Panc1 (cell line): ENCODE data around the gene BCL11B. TPM values are rescaled to one million over a fixed set of nuclear protein-coding genes. Genes with fewer than 3 reads are reported as not detected.

Source experiments
- ATAC-seq: fragments of 200-7000 bp; cut with Tn5 transposase; 2 replicates; pipeline ENCODE4 v1.9.1; 2020; ENCODE audit warnings: mild to moderate bottlenecking, moderate library complexity
- BruUV-seq: library from RNA; stranded (reverse); fragments of 400-500 nt; replicated peaks from 2 replicates; lab custom pipeline; 2021; lab: Mats Ljungman, UMichigan
- CTCF ChIA-PET: fragments of 300-600 bp; sonication (Branson Sonifier 250); formaldehyde crosslinking; loops from one replicate; lab custom pipeline; 2022; ENCODE audit warnings: antibody characterized with exemption; lab: Charles Lee
- POLR2A ChIA-PET: fragments of 300-600 bp; sonication (Branson Sonifier 250); formaldehyde crosslinking; loops from one replicate; lab custom pipeline; 2022; ENCODE audit warnings: antibody characterized with exemption; lab: Charles Lee
- DNase-seq: peaks from one replicate; pipeline ENCODE4 v3.0.0-alpha.2; 2010; ENCODE audit warnings: low read depth, low spot score
- H3K27ac ChIP-seq: 2 replicates; pipeline ENCODE4 v1.5.1; 2011; ENCODE audit warnings: mild to moderate bottlenecking, low read length, inconsistent platforms
- H3K27me3 ChIP-seq: fragments of 200-500 bp; sonication (Bioruptor generic); 2 replicates; pipeline ENCODE4 v1.6.0; 2014; ENCODE audit warnings: low read length, inconsistent platforms; ENCODE audit not compliant: control insufficient read depth, insufficient read depth
- H3K36me3 ChIP-seq: fragments of 200-500 bp; sonication (Bioruptor generic); 2 replicates; pipeline ENCODE4 v1.5.1; 2014; ENCODE audit warnings: inconsistent platforms, mild to moderate bottlenecking, low read length, moderate library complexity; ENCODE audit not compliant: control insufficient read depth, insufficient read depth
- H3K4me1 ChIP-seq: 2 replicates; pipeline ENCODE4 v1.5.1; 2011; ENCODE audit warnings: inconsistent platforms, mild to moderate bottlenecking, low read length, moderate library complexity; ENCODE audit not compliant: control insufficient read depth, insufficient read depth
- H3K4me3 ChIP-seq, 2 experiments: 2 replicates each; pipeline ENCODE4 v1.5.1; 2011 to 2012; ENCODE audit warnings: low read depth in 2 of 2, low read length in 2 of 2, mild to moderate bottlenecking in 2 of 2, inconsistent platforms in 1 of 2, moderate library complexity in 1 of 2
- H3K9me3 ChIP-seq: fragments of 200-500 bp; sonication (Bioruptor generic); 2 replicates; pipeline ENCODE4 v1.5.1; 2014; ENCODE audit warnings: low read depth, mild to moderate bottlenecking, inconsistent platforms, low read length, moderate library complexity; ENCODE audit not compliant: control insufficient read depth, insufficient read depth
- CTCF ChIP-seq: fragments of 450-650 bp; IDR thresholded peaks from 2 replicates; pipeline ENCODE4 v1.5.1; 2017; ENCODE audit warnings: mild to moderate bottlenecking
- POLR2AphosphoS5 ChIP-seq: IDR thresholded peaks from 2 replicates; pipeline ENCODE4 v1.6.1; 2012; ENCODE audit warnings: mild to moderate bottlenecking, low read depth, low read length, moderate library complexity
- SIN3A ChIP-seq: IDR thresholded peaks from 2 replicates; pipeline ENCODE4 v1.6.1; 2012; ENCODE audit warnings: low read depth, mild to moderate bottlenecking, low read length, moderate library complexity, borderline replicate concordance; ENCODE audit not compliant: insufficient read depth
- TCF7L2 ChIP-seq: IDR thresholded peaks from 2 replicates; pipeline ENCODE4 v1.6.1; 2011; ENCODE audit warnings: mild to moderate bottlenecking, low read depth, low read length, inconsistent platforms
- in situ Hi-C: cut with HindIII; loops from 2 replicates; pipeline ENCODE4 v1.10.0; 2016; ENCODE audit warnings: low sequenced_read_pairs, low pct_unique_long_range_greater_than_20kb
- intact Hi-C: fragments of 100-400 bp; cut with micrococcal nuclease; formaldehyde crosslinking; loops from one replicate; pipeline ENCODE4 v1.10.0; 2022; ENCODE audit not compliant: unreplicated experiment
- total RNA-seq: library from RNA; stranded (reverse); gene quantifications from one replicate; pipeline ENCODE4 v1.2.1, GENCODE V29; 2021; ENCODE audit not compliant: unreplicated experiment
- TF ChIP-seq, protein P1 (sequence below), 2 experiments: IDR thresholded peaks; 2 replicates each; pipeline ENCODE4 v1.6.1; 2011 to 2012; ENCODE audit warnings: low read depth in 2 of 2, control low read depth in 1 of 2, low read length in 1 of 2, mild to moderate bottlenecking in 1 of 2, moderate library complexity in 1 of 2; ENCODE audit not compliant: insufficient read depth in 1 of 2

The BCL11B gene
- total RNA-seq, 1 experiment from 2014 or later, result 0.23 TPM

DNA sequence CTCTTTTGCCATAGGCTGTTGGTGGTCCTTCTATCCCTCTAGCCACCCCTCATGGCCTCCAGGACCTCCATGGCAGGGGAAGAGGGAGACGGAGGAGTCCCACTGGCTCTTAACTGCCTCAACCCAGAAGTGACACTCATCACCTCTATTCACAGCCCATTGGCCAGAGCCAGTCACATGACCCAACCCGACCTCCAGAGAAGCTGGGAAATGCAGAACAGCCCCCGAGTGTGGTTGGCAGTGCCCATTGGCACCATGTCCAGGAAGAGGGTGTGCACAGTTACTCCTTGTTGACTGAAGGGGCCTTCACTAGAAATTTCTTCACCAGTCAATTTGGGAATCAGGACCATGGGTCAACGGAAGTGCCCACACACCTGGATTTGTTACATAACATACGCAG, 17.0 kb upstream of the BCL11B start:
- TF ChIP-seq TCF7L2 (no peak), POLR2AphosphoS5 (no peak), CTCF (no peak), SIN3A (no peak)
- TF ChIP-seq, protein P1, sequence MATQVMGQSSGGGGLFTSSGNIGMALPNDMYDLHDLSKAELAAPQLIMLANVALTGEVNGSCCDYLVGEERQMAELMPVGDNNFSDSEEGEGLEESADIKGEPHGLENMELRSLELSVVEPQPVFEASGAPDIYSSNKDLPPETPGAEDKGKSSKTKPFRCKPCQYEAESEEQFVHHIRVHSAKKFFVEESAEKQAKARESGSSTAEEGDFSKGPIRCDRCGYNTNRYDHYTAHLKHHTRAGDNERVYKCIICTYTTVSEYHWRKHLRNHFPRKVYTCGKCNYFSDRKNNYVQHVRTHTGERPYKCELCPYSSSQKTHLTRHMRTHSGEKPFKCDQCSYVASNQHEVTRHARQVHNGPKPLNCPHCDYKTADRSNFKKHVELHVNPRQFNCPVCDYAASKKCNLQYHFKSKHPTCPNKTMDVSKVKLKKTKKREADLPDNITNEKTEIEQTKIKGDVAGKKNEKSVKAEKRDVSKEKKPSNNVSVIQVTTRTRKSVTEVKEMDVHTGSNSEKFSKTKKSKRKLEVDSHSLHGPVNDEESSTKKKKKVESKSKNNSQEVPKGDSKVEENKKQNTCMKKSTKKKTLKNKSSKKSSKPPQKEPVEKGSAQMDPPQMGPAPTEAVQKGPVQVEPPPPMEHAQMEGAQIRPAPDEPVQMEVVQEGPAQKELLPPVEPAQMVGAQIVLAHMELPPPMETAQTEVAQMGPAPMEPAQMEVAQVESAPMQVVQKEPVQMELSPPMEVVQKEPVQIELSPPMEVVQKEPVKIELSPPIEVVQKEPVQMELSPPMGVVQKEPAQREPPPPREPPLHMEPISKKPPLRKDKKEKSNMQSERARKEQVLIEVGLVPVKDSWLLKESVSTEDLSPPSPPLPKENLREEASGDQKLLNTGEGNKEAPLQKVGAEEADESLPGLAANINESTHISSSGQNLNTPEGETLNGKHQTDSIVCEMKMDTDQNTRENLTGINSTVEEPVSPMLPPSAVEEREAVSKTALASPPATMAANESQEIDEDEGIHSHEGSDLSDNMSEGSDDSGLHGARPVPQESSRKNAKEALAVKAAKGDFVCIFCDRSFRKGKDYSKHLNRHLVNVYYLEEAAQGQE (IDR thresholded peaks at IDR 0.05; ENCODE audit: insufficient read depth in 1 of 2, low read depth in 2 of 2, low read length in 1 of 2), result no peak
- POLR2A ChIA-PET, result no interaction called here
- Histone ChIP-seq H3K4me3 (no peak overlapping the region), H3K27me3 (no peaks in the 10 kb centered on the region), H3K36me3 (no peaks in the 10 kb centered on the region), H3K27ac (no peak overlapping the region), H3K4me1 (no peaks in the 10 kb centered on the region), H3K9me3 (no peaks in the 10 kb centered on the region)
- in situ Hi-C loops (no loop called here), intact Hi-C loops (no loop called here)
- ATAC-seq, result no peak
- CTCF ChIA-PET, result no interaction called here
- DNase-seq, result no peak
- no TSS peak for BruUV-seq

DNA sequence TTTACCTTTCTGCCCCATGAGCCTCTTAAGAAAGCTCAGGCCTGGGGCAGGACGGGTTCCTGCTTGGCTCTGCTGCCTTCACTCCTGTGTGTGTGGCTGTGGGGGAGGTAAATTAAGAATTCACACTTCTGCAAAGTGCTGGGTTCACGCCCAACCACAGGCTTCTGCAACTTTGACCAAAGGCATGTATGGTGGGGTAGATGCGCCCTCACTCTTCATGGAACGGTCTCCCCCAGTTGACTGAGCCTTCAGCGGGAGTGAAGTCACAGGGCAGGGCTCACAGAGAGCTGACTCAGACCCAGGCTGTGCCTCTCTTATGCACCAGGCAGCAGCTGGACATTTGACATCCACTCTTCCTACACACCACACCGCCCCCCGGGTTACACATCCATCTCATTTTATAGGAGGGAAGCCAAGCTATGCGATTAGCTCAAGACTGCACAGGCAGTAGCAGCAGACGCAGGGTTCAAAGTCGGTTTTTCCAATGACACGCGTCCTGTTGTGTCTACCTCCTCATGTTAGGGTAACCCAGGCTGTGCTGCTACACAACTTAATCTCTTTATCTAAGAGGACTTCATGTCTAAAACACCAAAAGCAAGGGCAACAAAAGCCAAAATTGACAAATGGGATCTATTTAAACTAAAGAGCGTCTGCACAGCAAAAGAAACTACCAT, 15.4 kb upstream of the BCL11B start:
- H3K27me3 ChIP-seq, result no peaks in the 10 kb centered on the region
- no peak overlapping the region for H3K4me3 ChIP-seq
- BruUV-seq, result no TSS peak
- H3K27ac ChIP-seq, result no peak overlapping the region
- TF ChIP-seq POLR2AphosphoS5 (no peak), CTCF (no peak), SIN3A (no peak), TCF7L2 (no peak)
- TF ChIP-seq, protein P1 (IDR thresholded peaks at IDR 0.05; ENCODE audit: insufficient read depth in 1 of 2, low read depth in 2 of 2, low read length in 1 of 2), result no peak
- H3K36me3 ChIP-seq, result no peaks in the 10 kb centered on the region
- ChIA-PET CTCF (no interaction called here), POLR2A (no interaction called here)
- in situ Hi-C loops, result no loop called here
- intact Hi-C loops, result no loop called here
- DNase-seq (no peak), ATAC-seq (no peak)
- no peaks in the 10 kb centered on the region for H3K9me3 ChIP-seq
- no peaks in the 10 kb centered on the region for H3K4me1 ChIP-seq
